ENCODE data around the gene TRIB2.

- no peak for TF ChIP-seq POLR2AphosphoS5 (IDR thresholded peaks at IDR 0.05)
- no peak for TF ChIP-seq CTCF (IDR thresholded peaks at IDR 0.05 in 8 of 11, conservative IDR thresholded peaks at IDR 0.05 in 3 of 11)
- TF ChIP-seq POLR2A (IDR thresholded peaks at IDR 0.05): no peak
These were observed 9.5 kb downstream of the TRIB2 start for GRCh38 chr2:12726271-12726670.
